ENCODE measurements around the gene CARM1.
"Not testable (repeated sequence)": the region's sequence is repeated elsewhere in the genome, so short reads cannot be mapped to it uniquely, and the experiment has no call there.

The CARM1 gene

GRCh38 chr19:10872546-10873107 lies 1.3 kb downstream of the CARM1 start:
- no peak for DNase-seq (ENCODE audit: low read depth)

DNA sequence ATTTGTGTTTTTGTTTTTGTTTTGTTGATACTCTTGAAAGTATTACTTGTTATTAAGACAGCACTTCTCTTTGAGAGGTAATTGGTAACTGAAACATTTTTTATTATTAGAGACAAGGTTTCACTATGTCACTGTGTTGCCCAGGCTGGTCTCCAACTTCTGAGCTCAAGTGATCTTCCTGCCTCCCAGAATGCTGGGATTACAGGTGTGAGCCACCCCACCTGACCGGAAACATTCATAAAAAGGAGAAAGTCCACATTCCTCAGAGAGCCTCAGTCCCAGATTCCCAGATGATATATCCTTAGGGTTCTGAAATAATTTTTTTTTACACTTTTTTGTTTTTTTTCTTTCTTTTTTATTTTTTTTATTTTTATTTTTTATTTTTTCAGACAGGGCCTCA lies 2.7 kb downstream of the CARM1 start:
- DNase-seq (ENCODE audit: low read depth), result no peak

- DNase-seq (ENCODE audit: low read depth), result no peak
Observed at GRCh38 chr19:10876459-10877240, 5.3 kb downstream of the CARM1 start.

DNA sequence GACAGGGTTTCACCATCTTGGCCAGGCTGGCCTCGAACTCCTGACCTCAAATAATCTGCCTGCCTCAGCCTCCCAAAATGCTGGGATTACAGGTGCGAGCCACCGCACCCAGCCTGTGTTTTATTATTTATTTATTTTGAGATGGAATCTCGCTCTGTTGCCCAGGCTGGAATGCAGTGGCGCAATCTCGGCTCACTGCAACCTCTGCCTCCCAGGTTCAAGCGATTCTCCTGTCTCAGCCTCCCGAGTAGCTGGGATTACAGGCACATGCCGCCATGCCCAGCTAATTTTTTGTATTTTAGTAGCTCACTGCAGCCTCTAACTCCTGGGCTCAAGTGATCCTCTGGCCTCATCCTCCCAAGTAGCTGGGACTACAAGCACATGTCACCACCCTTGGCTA lies 6.3 kb downstream of the CARM1 start:
- not testable (repeated sequence) for DNase-seq (ENCODE audit: low read depth)

DNA sequence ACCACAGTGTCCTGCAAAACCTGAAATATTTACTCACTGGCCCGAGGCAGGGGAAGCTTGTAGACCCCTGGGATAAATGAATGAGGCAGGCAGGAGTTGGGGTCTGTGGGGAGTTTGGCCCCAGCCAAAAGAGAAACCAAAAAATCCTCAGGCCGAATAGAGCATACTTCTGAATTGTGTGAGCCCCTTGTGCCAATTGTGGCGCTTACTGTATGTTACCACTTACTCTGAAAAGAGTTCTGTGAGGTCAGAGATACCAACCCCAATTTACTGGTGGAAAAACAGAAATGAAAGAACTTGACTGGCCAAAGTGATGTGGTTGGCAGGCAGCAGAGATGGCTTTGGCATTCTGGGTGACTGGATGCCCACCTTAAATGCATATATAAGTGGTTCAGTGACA lies 6.9 kb downstream of the CARM1 start:
- no peak for DNase-seq (ENCODE audit: low read depth)

DNA sequence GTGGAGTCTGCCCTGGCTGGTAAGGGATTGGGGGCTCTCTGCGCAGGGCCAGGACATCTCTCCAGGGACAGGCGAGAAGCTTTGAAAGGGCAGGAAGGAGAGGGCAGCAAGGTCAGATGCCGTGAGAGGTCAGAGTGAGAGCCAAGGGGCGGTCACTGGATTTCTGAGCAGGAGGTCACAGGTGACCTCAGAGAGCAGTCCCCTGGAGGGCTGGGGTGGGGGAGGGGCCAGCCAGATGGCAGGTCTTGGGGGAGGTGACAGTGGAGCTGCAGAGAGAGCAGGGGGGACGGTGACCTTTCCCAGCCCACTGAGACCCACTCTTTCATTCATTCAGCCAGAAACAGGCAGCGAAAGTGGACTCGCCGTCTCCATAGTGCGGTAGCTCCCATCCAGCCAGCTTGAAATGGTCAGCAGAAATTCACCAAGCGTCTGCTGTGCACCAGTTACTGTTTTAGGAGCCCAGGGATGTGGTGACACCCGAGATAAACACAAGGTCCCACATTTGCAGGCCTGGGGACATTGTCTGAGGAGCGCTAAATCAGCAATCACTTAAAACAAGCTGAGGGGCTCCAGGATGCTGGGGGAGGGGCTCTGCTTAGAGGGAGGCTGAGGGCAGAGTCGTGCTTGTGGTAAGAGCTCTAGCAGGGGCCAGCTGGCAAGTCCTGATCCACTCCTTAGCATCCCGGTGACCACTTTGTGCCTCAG lies 10.2 kb downstream of the CARM1 start:
- no peak for DNase-seq (ENCODE audit: low read depth)

- DNase-seq (ENCODE audit: low read depth), result no peak
Observed at GRCh38 chr19:10882108-10882457, 10.7 kb downstream of the CARM1 start.

GRCh38 chr19:10884274-10884673 lies 12.9 kb downstream of the CARM1 start:
- peak; percentile 55 for DNase-seq (ENCODE audit: low read depth)

GRCh38 chr19:10885201-10886169 lies 14.1 kb downstream of the CARM1 start:
- no peak for DNase-seq (ENCODE audit: low read depth)

DNA sequence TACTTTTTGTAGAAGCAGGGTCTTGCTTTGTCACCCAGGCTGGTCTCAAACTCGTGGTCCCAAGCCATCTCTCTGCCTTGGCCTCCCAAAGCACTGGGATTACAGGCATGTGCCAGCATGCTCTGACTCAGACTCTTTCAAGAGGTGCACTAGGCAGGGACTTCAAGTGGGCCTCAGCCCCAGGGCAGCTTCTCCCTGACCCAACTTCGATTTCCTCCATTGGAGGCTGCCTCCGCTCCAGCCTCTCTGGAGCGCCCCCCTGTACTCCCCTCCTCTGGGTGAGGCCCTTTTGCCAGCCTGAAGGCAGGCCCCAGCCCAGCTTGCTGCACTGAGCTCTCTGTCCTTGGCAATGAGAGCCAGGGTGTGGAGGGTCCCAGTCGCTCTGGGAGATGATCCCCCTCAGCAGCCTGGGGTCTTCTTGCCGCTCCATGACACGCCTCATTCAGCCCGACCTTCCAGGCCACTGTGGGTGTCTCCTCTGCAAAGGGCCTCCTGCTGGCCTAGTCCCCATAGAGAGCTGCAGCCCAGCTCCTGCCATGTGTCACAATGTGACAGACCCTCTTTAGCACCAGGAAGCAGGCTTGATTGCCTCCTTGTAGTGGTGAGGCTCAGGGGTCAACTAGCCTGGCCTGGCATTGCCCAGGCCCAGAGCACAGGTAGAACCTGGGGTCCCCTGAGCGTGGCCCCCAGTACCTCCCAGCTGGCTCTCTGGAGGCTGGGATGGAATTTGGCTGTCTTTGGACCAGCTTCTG lies 16.4 kb downstream of the CARM1 start:
- DNase-seq (ENCODE audit: low read depth), result no peak

DNA sequence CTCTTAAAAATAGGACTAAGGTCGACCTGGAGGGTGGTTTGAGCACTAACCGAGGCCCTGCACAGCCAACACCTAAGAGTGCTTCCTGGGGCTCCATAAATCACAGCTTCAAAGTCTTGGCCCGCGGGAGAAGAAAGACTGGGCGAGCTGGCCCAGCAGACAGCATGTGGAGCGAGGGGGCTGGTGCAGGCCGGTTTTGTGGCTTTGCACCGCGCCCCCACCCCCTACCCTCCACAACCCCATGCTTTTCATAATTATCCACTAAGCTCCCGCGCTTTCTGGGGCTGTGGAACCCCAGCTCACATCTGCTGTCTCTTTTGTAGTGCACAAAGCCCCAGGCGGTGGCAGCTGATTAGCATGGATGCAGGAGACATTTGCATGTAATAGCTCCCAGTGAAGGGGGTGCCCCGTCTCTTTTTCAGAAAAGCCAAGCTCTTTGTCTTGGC lies 17.1 kb downstream of the CARM1 start:
- no peak for DNase-seq (ENCODE audit: low read depth)

- no peak for DNase-seq (ENCODE audit: low read depth)
Observed at GRCh38 chr19:10889880-10890279, 18.5 kb downstream of the CARM1 start.

DNA sequence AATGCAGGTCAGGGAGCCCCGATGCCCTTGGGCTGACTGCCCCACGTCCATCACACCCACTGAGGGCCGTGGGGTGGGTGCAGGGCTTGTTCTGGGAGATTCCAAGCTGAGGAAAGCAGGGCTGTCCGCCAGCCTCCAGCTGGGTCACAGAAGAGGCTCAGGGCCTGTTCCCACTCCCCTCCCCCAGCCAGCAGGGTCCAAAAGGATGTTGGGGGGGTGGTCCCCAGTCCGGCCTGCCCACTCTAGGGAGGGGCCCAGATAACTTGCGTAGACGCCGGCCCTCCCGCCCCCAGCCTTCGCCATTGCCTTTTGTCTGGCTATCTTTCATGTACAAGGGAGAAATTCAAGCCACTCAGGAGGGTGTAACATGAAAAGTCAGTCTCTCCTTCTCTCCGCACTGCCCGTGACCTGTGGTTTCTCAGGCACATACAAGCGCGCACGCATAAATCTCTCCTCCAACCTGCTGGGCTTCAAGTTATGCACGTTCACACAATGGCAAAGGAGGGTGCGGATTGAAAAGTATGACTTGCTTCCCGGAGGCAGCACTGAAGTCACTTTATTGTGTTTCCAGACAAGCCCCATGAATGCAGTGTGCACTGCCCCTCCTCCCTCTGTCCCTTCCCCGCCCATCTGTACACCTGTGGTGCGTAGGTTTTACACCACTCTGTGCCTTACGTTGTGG lies 20.2 kb downstream of the CARM1 start:
- no peak for DNase-seq (ENCODE audit: low read depth)

GRCh38 chr19:10892256-10892655 lies 20.9 kb downstream of the CARM1 start:
- no peak for DNase-seq (ENCODE audit: low read depth)

GRCh38 chr19:10894911-10895213 lies 23.5 kb downstream of the CARM1 start:
- no peak for DNase-seq (ENCODE audit: low read depth)

DNA sequence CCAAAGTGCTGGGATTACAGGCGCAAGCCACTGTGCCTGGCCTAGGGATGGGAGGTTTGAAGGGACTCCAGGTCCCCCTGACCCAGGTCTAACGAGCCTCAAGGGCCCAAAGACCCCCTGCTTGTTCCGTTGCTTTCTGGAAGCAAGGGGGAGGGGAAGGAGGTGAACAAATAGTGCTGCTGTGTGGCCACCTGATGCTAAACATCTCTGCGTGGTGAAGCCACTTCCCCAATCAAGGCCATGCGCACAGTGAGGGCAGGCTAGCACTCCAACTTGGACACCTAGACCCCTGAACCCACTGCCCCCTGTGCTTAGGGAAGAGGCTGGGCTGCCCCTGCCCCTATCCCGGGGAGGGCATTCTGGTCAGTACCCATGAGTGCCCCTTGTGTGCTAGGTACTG lies 24.0 kb downstream of the CARM1 start:
- no peak for DNase-seq (ENCODE audit: low read depth)

- no peak for DNase-seq (ENCODE audit: low read depth)
Observed at GRCh38 chr19:10895920-10896319, 24.6 kb downstream of the CARM1 start.

GRCh38 chr19:10896851-10897526 lies 25.6 kb downstream of the CARM1 start:
- peak; percentile 64 for DNase-seq (ENCODE audit: low read depth)

DNA sequence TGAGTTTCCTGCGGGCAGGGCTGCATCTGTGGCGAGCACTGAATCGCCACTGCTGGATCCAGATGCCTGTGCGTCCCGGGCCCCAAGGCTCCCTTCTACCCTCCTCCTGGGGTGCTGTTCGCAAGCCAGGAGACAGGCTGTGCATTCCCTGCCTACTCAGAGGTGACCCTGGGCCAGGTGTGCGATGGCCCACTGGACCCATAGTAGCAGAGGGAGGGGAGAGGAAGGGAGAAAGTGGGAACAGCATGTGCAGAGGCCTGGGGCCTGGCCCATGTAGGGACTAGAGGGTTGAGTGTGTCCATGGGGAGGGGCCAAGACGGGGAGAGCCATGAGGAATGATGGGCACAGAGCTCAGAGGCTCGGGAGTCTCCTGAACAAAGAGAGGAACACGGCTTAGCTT lies 27.3 kb downstream of the CARM1 start:
- no peak for DNase-seq (ENCODE audit: low read depth)

DNA sequence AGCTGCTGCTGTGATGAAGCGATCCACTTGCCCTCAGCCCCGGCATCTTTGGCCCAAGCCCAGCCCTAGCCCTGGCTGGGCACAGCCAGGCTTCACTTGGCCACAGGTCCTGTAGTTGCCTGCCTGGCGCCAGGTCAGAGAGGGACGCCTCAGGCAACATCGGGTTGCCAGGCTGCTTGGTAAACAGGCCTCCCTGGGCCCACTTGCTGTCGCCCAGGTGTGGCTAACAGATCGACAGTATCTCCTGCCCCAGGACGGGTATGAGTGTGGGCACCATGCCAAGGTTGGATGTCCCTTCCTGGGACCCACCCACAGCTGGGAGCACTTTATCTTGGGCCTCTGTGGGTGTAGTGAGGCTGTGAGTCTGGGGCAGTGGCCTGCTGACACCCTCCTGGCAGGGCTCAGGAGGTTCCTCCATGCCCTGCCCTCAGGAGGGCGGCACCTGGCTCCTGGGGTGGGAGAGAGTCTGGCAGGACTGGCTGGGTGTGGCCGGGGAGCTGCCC lies 27.8 kb downstream of the CARM1 start:
- no peak for DNase-seq (ENCODE audit: low read depth)

All from iris pigment epithelial cell (primary cell).